Measurements from ENCODE around the gene CHD2.

The CHD2 gene

DNA sequence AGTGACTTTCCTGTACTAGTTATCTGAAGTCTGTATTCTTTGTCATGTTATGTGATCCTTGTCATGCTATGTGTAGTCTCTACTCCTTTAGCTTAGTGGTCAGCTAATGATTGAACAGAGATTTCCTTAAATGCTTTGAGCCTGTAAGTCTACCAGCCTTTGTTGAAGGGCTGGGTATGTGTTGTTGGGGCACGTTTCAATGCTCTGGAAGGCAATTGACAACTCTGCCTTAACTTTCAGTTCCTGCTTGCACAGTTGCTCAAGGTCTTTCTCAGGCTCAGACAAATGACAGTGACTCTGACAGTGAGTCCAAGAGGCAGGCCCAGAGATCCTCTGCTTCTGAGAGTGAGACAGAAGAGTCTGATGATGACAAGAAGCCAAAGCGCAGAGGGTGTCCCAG, 89.3 kb downstream of the CHD2 start:
- TF ChIP-seq, protein P1, sequence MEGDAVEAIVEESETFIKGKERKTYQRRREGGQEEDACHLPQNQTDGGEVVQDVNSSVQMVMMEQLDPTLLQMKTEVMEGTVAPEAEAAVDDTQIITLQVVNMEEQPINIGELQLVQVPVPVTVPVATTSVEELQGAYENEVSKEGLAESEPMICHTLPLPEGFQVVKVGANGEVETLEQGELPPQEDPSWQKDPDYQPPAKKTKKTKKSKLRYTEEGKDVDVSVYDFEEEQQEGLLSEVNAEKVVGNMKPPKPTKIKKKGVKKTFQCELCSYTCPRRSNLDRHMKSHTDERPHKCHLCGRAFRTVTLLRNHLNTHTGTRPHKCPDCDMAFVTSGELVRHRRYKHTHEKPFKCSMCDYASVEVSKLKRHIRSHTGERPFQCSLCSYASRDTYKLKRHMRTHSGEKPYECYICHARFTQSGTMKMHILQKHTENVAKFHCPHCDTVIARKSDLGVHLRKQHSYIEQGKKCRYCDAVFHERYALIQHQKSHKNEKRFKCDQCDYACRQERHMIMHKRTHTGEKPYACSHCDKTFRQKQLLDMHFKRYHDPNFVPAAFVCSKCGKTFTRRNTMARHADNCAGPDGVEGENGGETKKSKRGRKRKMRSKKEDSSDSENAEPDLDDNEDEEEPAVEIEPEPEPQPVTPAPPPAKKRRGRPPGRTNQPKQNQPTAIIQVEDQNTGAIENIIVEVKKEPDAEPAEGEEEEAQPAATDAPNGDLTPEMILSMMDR (IDR thresholded peaks at IDR 0.05) = no peak
- no peaks in the 10 kb centered on the region for H3K36me3 ChIP-seq (ENCODE audit: control insufficient read depth, insufficient read depth, low read length)
- H3K9ac ChIP-seq = no peak overlapping the region
- no peak overlapping the region for H3K27ac ChIP-seq
- no peaks in the 10 kb centered on the region for H3K27me3 ChIP-seq (ENCODE audit: control insufficient read depth, insufficient read depth, low read length)
- no peak overlapping the region for H3K4me2 ChIP-seq (ENCODE audit: low read length)
- peaks cover 5% of the 10 kb centered on the region for H3K79me2 ChIP-seq
- H3K9me3 ChIP-seq (ENCODE audit: control insufficient read depth, low read length) = no peaks in the 10 kb centered on the region
- no peaks in the 10 kb centered on the region for H3K4me1 ChIP-seq
- H3K4me3 ChIP-seq (ENCODE audit: low read depth, low read length) = no peak overlapping the region
- no peak overlapping the region for H2AFZ ChIP-seq

DNA sequence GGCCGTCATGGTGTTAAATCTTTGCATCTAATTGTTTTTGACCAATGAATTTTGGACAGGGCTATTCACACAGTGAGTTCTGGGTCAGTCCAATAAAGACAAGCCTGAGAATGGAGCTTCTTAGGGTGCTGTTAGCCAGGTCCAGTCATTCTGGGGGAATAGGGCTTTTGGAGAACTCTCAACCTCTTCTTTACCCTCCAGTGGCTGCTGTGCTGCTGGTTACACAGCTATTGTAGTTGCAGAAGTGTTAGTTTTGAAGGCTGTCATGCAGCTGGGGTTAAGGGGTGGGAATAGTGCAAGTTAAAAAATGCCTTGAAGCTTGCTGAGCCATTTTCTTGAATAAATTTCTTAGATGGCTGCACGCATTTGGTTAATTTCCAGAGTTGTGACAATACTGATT, 89.9 kb downstream of the CHD2 start:
- Histone ChIP-seq H3K27me3 (ENCODE audit: control insufficient read depth, insufficient read depth, low read length) (no peaks in the 10 kb centered on the region), H3K4me3 (ENCODE audit: low read depth, low read length) (no peak overlapping the region), H3K36me3 (ENCODE audit: control insufficient read depth, insufficient read depth, low read length) (no peaks in the 10 kb centered on the region), H3K79me2 (peaks cover 5% of the 10 kb centered on the region), H2AFZ (no peak overlapping the region), H3K9ac (no peak overlapping the region), H3K4me1 (no peaks in the 10 kb centered on the region), H3K27ac (no peak overlapping the region), H3K4me2 (ENCODE audit: low read length) (no peak overlapping the region), H3K9me3 (ENCODE audit: control insufficient read depth, low read length) (no peaks in the 10 kb centered on the region)
- TF ChIP-seq, protein P1 (IDR thresholded peaks at IDR 0.05) = no peak

- H3K27ac ChIP-seq = no peak overlapping the region
- no peak overlapping the region for H2AFZ ChIP-seq
- H3K4me1 ChIP-seq = no peaks in the 10 kb centered on the region
- H3K9ac ChIP-seq = no peak overlapping the region
- H3K79me2 ChIP-seq = peaks cover 3% of the 10 kb centered on the region
- H3K4me2 ChIP-seq (ENCODE audit: low read length) = no peak overlapping the region
- TF ChIP-seq, protein P1 (IDR thresholded peaks at IDR 0.05) = no peak
- no peaks in the 10 kb centered on the region for H3K36me3 ChIP-seq (ENCODE audit: control insufficient read depth, insufficient read depth, low read length)
- H3K9me3 ChIP-seq (ENCODE audit: control insufficient read depth, low read length) = no peaks in the 10 kb centered on the region
- H3K4me3 ChIP-seq (ENCODE audit: low read depth, low read length) = no peak overlapping the region
- no peaks in the 10 kb centered on the region for H3K27me3 ChIP-seq (ENCODE audit: control insufficient read depth, insufficient read depth, low read length)
Observed at GRCh38 chr15:92992720-92993119, 92.6 kb downstream of the CHD2 start.

GRCh38 chr15:92997821-92998220, 97.7 kb downstream of the CHD2 start:
- no peak overlapping the region for H3K4me2 ChIP-seq (ENCODE audit: low read length)
- no peak overlapping the region for H3K4me3 ChIP-seq (ENCODE audit: low read depth, low read length)
- no peaks in the 10 kb centered on the region for H3K79me2 ChIP-seq
- no peak overlapping the region for H3K9ac ChIP-seq
- no peak overlapping the region for H3K27ac ChIP-seq
- no peaks in the 10 kb centered on the region for H3K9me3 ChIP-seq (ENCODE audit: control insufficient read depth, low read length)
- no peaks in the 10 kb centered on the region for H3K36me3 ChIP-seq (ENCODE audit: control insufficient read depth, insufficient read depth, low read length)
- no peaks in the 10 kb centered on the region for H3K27me3 ChIP-seq (ENCODE audit: control insufficient read depth, insufficient read depth, low read length)
- H3K4me1 ChIP-seq = no peaks in the 10 kb centered on the region
- H2AFZ ChIP-seq = no peak overlapping the region
- TF ChIP-seq, protein P1 (IDR thresholded peaks at IDR 0.05) = no peak

- no peak overlapping the region for H3K4me3 ChIP-seq (ENCODE audit: low read depth, low read length)
- no peak overlapping the region for H3K9ac ChIP-seq
- H3K79me2 ChIP-seq = no peaks in the 10 kb centered on the region
- no peaks in the 10 kb centered on the region for H3K4me1 ChIP-seq
- no peaks in the 10 kb centered on the region for H3K27me3 ChIP-seq (ENCODE audit: control insufficient read depth, insufficient read depth, low read length)
- TF ChIP-seq, protein P1 (IDR thresholded peaks at IDR 0.05) = no peak
- no peak overlapping the region for H2AFZ ChIP-seq
- H3K36me3 ChIP-seq (ENCODE audit: control insufficient read depth, insufficient read depth, low read length) = no peaks in the 10 kb centered on the region
- H3K27ac ChIP-seq = no peak overlapping the region
- no peak overlapping the region for H3K4me2 ChIP-seq (ENCODE audit: low read length)
- no peaks in the 10 kb centered on the region for H3K9me3 ChIP-seq (ENCODE audit: control insufficient read depth, low read length)
Observed at GRCh38 chr15:93001156-93001555, 101.0 kb downstream of the CHD2 start.

All from parathyroid adenoma (tissue), 2 donors.